IMR-90 (cell line): ENCODE results near the gene MTMR8.

ENCODE experiments used
- BHLHE40 ChIP-seq: fragments of 150-350 bp; IDR thresholded peaks from 2 replicates; pipeline ENCODE4 v1.6.1; 2016; ENCODE audit warnings: mild to moderate bottlenecking, low read depth, low read length
- CEBPB ChIP-seq: IDR thresholded peaks from 2 replicates; pipeline ENCODE4 v1.6.1; 2012; ENCODE audit warnings: low read depth, low read length, improper control_type of control experiment
- CTCF ChIP-seq: conservative IDR thresholded peaks from 2 replicates; pipeline ENCODE4 v1.5.1; 2012; ENCODE audit warnings: mild to moderate bottlenecking, low read depth, low read length, improper control_type of control experiment
- MXI1 ChIP-seq: IDR thresholded peaks from 2 replicates; pipeline ENCODE4 v1.6.1; 2012; ENCODE audit warnings: low read depth, mild to moderate bottlenecking, low read length, moderate library complexity, borderline replicate concordance
- POLR2A ChIP-seq: IDR thresholded peaks from 2 replicates; pipeline ENCODE4 v1.6.1; 2012; ENCODE audit warnings: mild to moderate bottlenecking, low read depth, low read length
- RAD21 ChIP-seq: IDR thresholded peaks from 2 replicates; pipeline ENCODE4 v1.6.1; 2012; ENCODE audit warnings: low read length, improper control_type of control experiment
- USF2 ChIP-seq: fragments of 150-350 bp; IDR thresholded peaks from 2 replicates; pipeline ENCODE4 v1.6.1; 2017; ENCODE audit warnings: mild to moderate bottlenecking, antibody characterized with exemption, low read length, low read depth

GRCh38 chrX:64437218-64437617 lies 42.0 kb upstream of the MTMR8 start:
- no peak for TF ChIP-seq RAD21
- TF ChIP-seq CEBPB: no peak
- TF ChIP-seq USF2: no peak
- no peak for TF ChIP-seq CTCF
- TF ChIP-seq BHLHE40: no peak
- no peak for TF ChIP-seq POLR2A
- no peak for TF ChIP-seq MXI1
